ENCODE results near the gene ARMC9. TPM values are rescaled to one million over a fixed set of nuclear protein-coding genes. Genes with fewer than 3 reads are reported as not detected.

The ARMC9 gene
- total RNA-seq, 2 donors from 2014 or later = 6.9 to 10.1 TPM

GRCh38 chr2:231185886-231186285 is 12.5 kb upstream of the ARMC9 start:
- no peak for TF ChIP-seq CTCF (IDR thresholded peaks at IDR 0.05)
- no peak for TF ChIP-seq POLR2A (IDR thresholded peaks at IDR 0.05)
- DNase-seq (no peak), ATAC-seq (no peak)
- 66 to 67% methylated on average over 2 to 3 of the region's 4 CpGs for WGBS, 2 donors
- Histone ChIP-seq H3K27me3 (no peaks in the 10 kb centered on the region), H3K4me1 (peaks cover 16% of the 10 kb centered on the region), H3K27ac (no peak overlapping the region), H3K9me3 (no peaks in the 10 kb centered on the region), H3K4me3 (no peak overlapping the region), H3K36me3 (replicated peaks in 1 of 2; ENCODE audit: insufficient read depth in 1 of 2, low read depth in 2 of 2) (no peaks in the 10 kb centered on the region)
- intact Hi-C loops (cut with DNase I) = no loop called here

- Histone ChIP-seq H3K9me3 (no peaks in the 10 kb centered on the region), H3K27me3 (no peaks in the 10 kb centered on the region), H3K36me3 (replicated peaks in 1 of 2; ENCODE audit: insufficient read depth in 1 of 2, low read depth in 2 of 2) (no peaks in the 10 kb centered on the region), H3K27ac (no peak overlapping the region), H3K4me1 (peaks cover 18% of the 10 kb centered on the region), H3K4me3 (no peak overlapping the region)
- 84 to 93% methylated on average over 6 to 7 of the region's 7 CpGs for WGBS, 2 donors
- intact Hi-C loops (cut with DNase I) = no loop called here
- TF ChIP-seq POLR2A (IDR thresholded peaks at IDR 0.05) = no peak
- no peak for TF ChIP-seq CTCF (IDR thresholded peaks at IDR 0.05)
- ATAC-seq = no peak
- no peak for DNase-seq
Observed at GRCh38 chr2:231186325-231186724, 12.1 kb upstream of the ARMC9 start.

GRCh38 chr2:231187736-231188505 is 10.5 kb upstream of the ARMC9 start:
- TF ChIP-seq CTCF (IDR thresholded peaks at IDR 0.05) (no peak), POLR2A (IDR thresholded peaks at IDR 0.05) (no peak)
- Histone ChIP-seq H3K4me1 (peaks cover 18% of the 10 kb centered on the region), H3K4me3 (no peak overlapping the region), H3K27me3 (no peaks in the 10 kb centered on the region), H3K36me3 (replicated peaks in 1 of 2; ENCODE audit: insufficient read depth in 1 of 2, low read depth in 2 of 2) (no peaks in the 10 kb centered on the region), H3K9me3 (no peaks in the 10 kb centered on the region), H3K27ac (no peak overlapping the region)
- DNase-seq (peak; percentile 51 to 68 (median 64)), ATAC-seq (peak; percentile 59)
- intact Hi-C loops (cut with DNase I) = no loop called here
- 64 to 65% methylated on average over 18 of the region's 18 CpGs for WGBS, 2 donors

- H3K9me3 ChIP-seq = no peaks in the 10 kb centered on the region
- intact Hi-C loops (cut with DNase I) = no loop called here
- no peak overlapping the region for H3K27ac ChIP-seq
- ATAC-seq (no peak), DNase-seq (no peak)
- no peak overlapping the region for H3K4me3 ChIP-seq
- no peaks in the 10 kb centered on the region for H3K27me3 ChIP-seq
- H3K36me3 ChIP-seq (replicated peaks in 1 of 2; ENCODE audit: insufficient read depth in 1 of 2, low read depth in 2 of 2) = no peaks in the 10 kb centered on the region
- TF ChIP-seq CTCF (IDR thresholded peaks at IDR 0.05) = no peak
- TF ChIP-seq POLR2A (IDR thresholded peaks at IDR 0.05) = no peak
- 83 to 84% methylated on average over 4 to 6 of the region's 6 CpGs for WGBS, 2 donors
- H3K4me1 ChIP-seq = peaks cover 18% of the 10 kb centered on the region
Observed at GRCh38 chr2:231188506-231189170, 9.8 kb upstream of the ARMC9 start.

All from body of pancreas (tissue), 4 donors.